ENCODE data around the gene PCDHGA9. TPM values are rescaled to one million over a fixed set of nuclear protein-coding genes. Genes with fewer than 3 reads are reported as not detected.
"Not testable (repeated sequence)": the region's sequence is repeated elsewhere in the genome, so short reads cannot be mapped to it uniquely, and the experiment has no call there.

PCDHGA9 gene
- total RNA-seq, 1 donor from 2014 or later, result 0.21 TPM

- DNase-seq (ENCODE audit: low spot score), result no peak
- Mint-ChIP-seq H3K27ac (peak within 1 kb of the TSS; percentile 55), H3K27me3 (ENCODE audit: insufficient read depth) (peaks cover 24% of the 10 kb centered on the region), H3K4me3 (peak within 1 kb of the TSS; percentile 74), H3K4me1 (ENCODE audit: low read depth) (no peaks in the 10 kb centered on the region), H3K36me3 (ENCODE audit: low read depth) (peaks cover 6% of the 10 kb centered on the region), H3K9me3 (peaks cover 35% of the 10 kb centered on the region)
- intact Hi-C loops (cut with micrococcal nuclease), result loop anchor here (5.0 kb wide), 1 partner anchor 42 kb away; the partner anchor contains the start of gene PCDHGA10
Observed at GRCh38 chr5:141369994-141370848, 32.4 kb upstream of the PCDHGA9 start, which contains the start of gene PCDHGB3. Gene PCDHGB3, plus strand, starts transcription at chr5:141370242. Its CDS starts 153 bp downstream, at chr5:141370395.

GRCh38 chr5:141371572-141372475, 30.8 kb upstream of the PCDHGA9 start:
- peaks cover 18% of the 10 kb centered on the region for H3K27me3 Mint-ChIP-seq (ENCODE audit: insufficient read depth)
- no peak overlapping the region for H3K27ac Mint-ChIP-seq
- no peak overlapping the region for H3K4me3 Mint-ChIP-seq
- intact Hi-C loops (cut with micrococcal nuclease), result loop anchor here (5.0 kb wide), 1 partner anchor 40 kb away; the partner anchor contains the start of gene PCDHGA10
- H3K9me3 Mint-ChIP-seq, result peaks cover 31% of the 10 kb centered on the region
- H3K4me1 Mint-ChIP-seq (ENCODE audit: low read depth), result no peaks in the 10 kb centered on the region
- no peaks in the 10 kb centered on the region for H3K36me3 Mint-ChIP-seq (ENCODE audit: low read depth)
- DNase-seq (ENCODE audit: low spot score), result no peak

- H3K36me3 Mint-ChIP-seq (ENCODE audit: low read depth), result no peaks in the 10 kb centered on the region
- intact Hi-C loops (cut with micrococcal nuclease), result loop anchor here (5.0 kb wide), 1 partner anchor 39 kb away; the partner anchor contains the start of gene PCDHGA10
- H3K27me3 Mint-ChIP-seq (ENCODE audit: insufficient read depth), result peaks cover 14% of the 10 kb centered on the region
- H3K9me3 Mint-ChIP-seq, result peaks cover 35% of the 10 kb centered on the region
- H3K4me3 Mint-ChIP-seq, result no peak within 1 kb of the TSS
- no peak for DNase-seq (ENCODE audit: low spot score)
- H3K27ac Mint-ChIP-seq, result no peak within 1 kb of the TSS
- H3K4me1 Mint-ChIP-seq (ENCODE audit: low read depth), result no peaks in the 10 kb centered on the region
Observed at GRCh38 chr5:141373673-141374317, 28.8 kb upstream of the PCDHGA9 start, which contains the start of gene PCDHGA6. Gene PCDHGA6, plus strand, starts transcription at chr5:141373891. Its CDS starts 193 bp downstream, at chr5:141374084.

- DNase-seq (ENCODE audit: low spot score), result no peak
- Mint-ChIP-seq H3K4me1 (ENCODE audit: low read depth) (no peaks in the 10 kb centered on the region), H3K27me3 (ENCODE audit: insufficient read depth) (peaks cover 14% of the 10 kb centered on the region), H3K27ac (no peak overlapping the region), H3K36me3 (ENCODE audit: low read depth) (no peaks in the 10 kb centered on the region), H3K4me3 (no peak overlapping the region), H3K9me3 (peaks cover 35% of the 10 kb centered on the region)
- intact Hi-C loops (cut with micrococcal nuclease), result loop anchor here (5.0 kb wide), 1 partner anchor 38 kb away; the partner anchor contains the start of gene PCDHGA10
Observed at GRCh38 chr5:141374627-141375026, 28.0 kb upstream of the PCDHGA9 start.

- H3K4me1 Mint-ChIP-seq (ENCODE audit: low read depth); DNase-seq (ENCODE audit: low spot score); H3K4me3 Mint-ChIP-seq; H3K27me3 Mint-ChIP-seq (ENCODE audit: insufficient read depth); H3K36me3 Mint-ChIP-seq (ENCODE audit: low read depth); intact Hi-C loops (cut with micrococcal nuclease); H3K27ac Mint-ChIP-seq: not testable (repeated sequence)
- H3K9me3 Mint-ChIP-seq, result peaks cover 29% of the 10 kb centered on the region
Observed at GRCh38 chr5:141375444-141376155, 27.0 kb upstream of the PCDHGA9 start.

- Mint-ChIP-seq H3K36me3 (ENCODE audit: low read depth) (no peaks in the 10 kb centered on the region), H3K4me1 (ENCODE audit: low read depth) (no peaks in the 10 kb centered on the region), H3K9me3 (peaks cover 16% of the 10 kb centered on the region), H3K27me3 (ENCODE audit: insufficient read depth) (peaks cover 3% of the 10 kb centered on the region), H3K27ac (no peak within 1 kb of the TSS), H3K4me3 (peak within 1 kb of the TSS; percentile 81)
- no peak for DNase-seq (ENCODE audit: low spot score)
- intact Hi-C loops (cut with micrococcal nuclease), result loop anchor here (5.0 kb wide), 1 partner anchor 45 kb away; the partner anchor contains the start of gene PCDHGA2
Observed at GRCh38 chr5:141382469-141383294, 19.9 kb upstream of the PCDHGA9 start, which contains the start of gene PCDHGA7. Gene PCDHGA7, plus strand, starts transcription at chr5:141382742. Its CDS starts 158 bp downstream, at chr5:141382900.

- no peaks in the 10 kb centered on the region for H3K4me1 Mint-ChIP-seq (ENCODE audit: low read depth)
- intact Hi-C loops (cut with micrococcal nuclease), result loop anchor here (5.0 kb wide), 1 partner anchor 46 kb away; the partner anchor contains the start of gene PCDHGA2
Observed at GRCh38 chr5:141383345-141383744, 19.2 kb upstream of the PCDHGA9 start.

GRCh38 chr5:141384471-141385267, 17.9 kb upstream of the PCDHGA9 start:
- peaks cover 1% of the 10 kb centered on the region for H3K36me3 Mint-ChIP-seq (ENCODE audit: low read depth)
- no peaks in the 10 kb centered on the region for H3K4me1 Mint-ChIP-seq (ENCODE audit: low read depth)
- no peak overlapping the region for H3K27ac Mint-ChIP-seq
- no peak overlapping the region for H3K4me3 Mint-ChIP-seq
- peaks cover 3% of the 10 kb centered on the region for H3K27me3 Mint-ChIP-seq (ENCODE audit: insufficient read depth)
- no peak for DNase-seq (ENCODE audit: low spot score)
- H3K9me3 Mint-ChIP-seq, result peaks cover 25% of the 10 kb centered on the region
- intact Hi-C loops (cut with micrococcal nuclease), result loop anchor here (5.0 kb wide), 2 partner anchors 38 to 47 kb away; partner anchors contain the start of genes PCDHGA11 and PCDHGA2

More at GRCh38 chr5:141383345-141383744, 19.2 kb upstream of the PCDHGA9 start:
- Mint-ChIP-seq H3K27me3 (ENCODE audit: insufficient read depth) (peaks cover 3% of the 10 kb centered on the region), H3K36me3 (ENCODE audit: low read depth) (no peaks in the 10 kb centered on the region), H3K27ac (no peak overlapping the region), H3K4me3 (peak overlapping the region; percentile 81), H3K9me3 (peaks cover 17% of the 10 kb centered on the region)
- DNase-seq (ENCODE audit: low spot score), result no peak

GRCh38 chr5:141387557-141388311, 14.8 kb upstream of the PCDHGA9 start, which contains the start of gene PCDHGB4:
Gene PCDHGB4, plus strand, starts transcription at chr5:141387698. Its CDS starts 187 bp downstream, at chr5:141387885.
- H3K9me3 Mint-ChIP-seq, result peaks cover 37% of the 10 kb centered on the region
- intact Hi-C loops (cut with micrococcal nuclease), result loop anchor here (5.0 kb wide), 1 partner anchor 35 kb away; the partner anchor contains the start of gene PCDHGA11
- H3K4me1 Mint-ChIP-seq (ENCODE audit: low read depth); H3K36me3 Mint-ChIP-seq (ENCODE audit: low read depth); H3K27me3 Mint-ChIP-seq (ENCODE audit: insufficient read depth); DNase-seq (ENCODE audit: low spot score); H3K27ac Mint-ChIP-seq: not testable (repeated sequence)
- H3K4me3 Mint-ChIP-seq, result peak within 1 kb of the TSS; percentile 39

- no peak overlapping the region for H3K4me3 Mint-ChIP-seq
- peaks cover 3% of the 10 kb centered on the region for H3K27me3 Mint-ChIP-seq (ENCODE audit: insufficient read depth)
- no peak for DNase-seq (ENCODE audit: low spot score)
- H3K4me1 Mint-ChIP-seq (ENCODE audit: low read depth), result no peaks in the 10 kb centered on the region
- intact Hi-C loops (cut with micrococcal nuclease), result loop anchor here (5.0 kb wide), 1 partner anchor 34 kb away; the partner anchor contains the start of gene PCDHGA11
- no peak overlapping the region for H3K27ac Mint-ChIP-seq
- peaks cover 38% of the 10 kb centered on the region for H3K9me3 Mint-ChIP-seq
- H3K36me3 Mint-ChIP-seq (ENCODE audit: low read depth), result peaks cover 1% of the 10 kb centered on the region
Observed at GRCh38 chr5:141388661-141389060, 13.9 kb upstream of the PCDHGA9 start.

All from activated T-helper 1 cell treated with anti-CD3 and anti-CD28 coated beads, Interleukin-12 subunit alpha, Interleukin-12 subunit beta, Interleukin-2, Interleukin-4 antibody, amounts not matched to agents 30 ng/mL and 10 ng/mL and 1 ng/mL, durations not matched to agents 14 hours and 24 hours and 36 hours (primary cell).